Natural killer cell (primary cell): Measurements from ENCODE around the gene AGTR1. TPM values are rescaled to one million over a fixed set of nuclear protein-coding genes. Genes with fewer than 3 reads are reported as not detected.

Experiments used
- ATAC-seq, 3 donors: fragments of 150-1000 bp in 2 of 3; fragments of 200-7000 bp in 1 of 3; cut with Tn5 transposase; 1 replicate in 1 of 3; 2 replicates in 2 of 3; pipeline ENCODE4 v1.10.0; 2021; ENCODE audit warnings: mild to moderate bottlenecking in 2 of 3, moderate library complexity in 2 of 3
- DNase-seq, 2 donors: peaks; one replicate each; pipeline versions ENCODE4 v3.0.0 to v3.0.0-alpha.2; 2013 to 2021; ENCODE audit warnings: mixed read lengths in 1 of 2
- H3K27ac ChIP-seq: one replicate; pipeline ENCODE4 v1.5.1; 2013; ENCODE audit warnings: mild to moderate bottlenecking, low read length
- H3K27me3 ChIP-seq: one replicate; pipeline ENCODE4 v1.6.1; 2013; ENCODE audit warnings: low read length; ENCODE audit not compliant: control insufficient read depth, insufficient read depth
- H3K36me3 ChIP-seq: one replicate; pipeline ENCODE4 v1.6.1; 2013; ENCODE audit warnings: low read length; ENCODE audit not compliant: control insufficient read depth, insufficient read depth
- H3K4me1 ChIP-seq: one replicate; pipeline ENCODE4 v1.6.1; 2013; ENCODE audit warnings: low read length; ENCODE audit not compliant: control insufficient read depth, insufficient read depth
- H3K4me3 ChIP-seq: one replicate; pipeline ENCODE4 v1.5.1; 2013; ENCODE audit warnings: low read length
- H3K9me3 ChIP-seq: one replicate; pipeline ENCODE4 v1.6.1; 2013; ENCODE audit warnings: low read length; ENCODE audit not compliant: control insufficient read depth, insufficient read depth
- H3K27ac Mint-ChIP-seq, 2 donors: one replicate each; pipeline ENCODE4 v1.8.0; 2022; ENCODE audit warnings: mild to moderate bottlenecking in 2 of 2, mixed read lengths in 2 of 2, moderate library complexity in 1 of 2
- H3K27me3 Mint-ChIP-seq, 2 donors: one replicate each; pipeline ENCODE4 v1.8.0; 2022; ENCODE audit warnings: low read depth in 2 of 2, mixed read lengths in 2 of 2
- H3K36me3 Mint-ChIP-seq: one replicate; pipeline ENCODE4 v1.8.0; 2022; ENCODE audit warnings: mixed read lengths
- H3K4me1 Mint-ChIP-seq, 2 donors: one replicate each; pipeline ENCODE4 v1.8.0; 2022; ENCODE audit warnings: mixed read lengths in 2 of 2
- H3K4me3 Mint-ChIP-seq: one replicate; pipeline ENCODE4 v1.8.0; 2022; ENCODE audit warnings: mild to moderate bottlenecking, moderate library complexity, mixed read lengths
- H3K9me3 Mint-ChIP-seq, 2 donors: one replicate each; pipeline ENCODE4 v1.8.0; 2022; ENCODE audit warnings: mixed read lengths in 2 of 2
- WGBS: methylation state at CpG from one replicate; pipeline ENCODE4 v1.1.7; 2013; ENCODE audit warnings: missing lambda C conversion rate; ENCODE audit not compliant: insufficient coverage; 5-methylcytosine and 5-hydroxymethylcytosine counted together
- intact Hi-C: fragments of 100-400 bp; cut with micrococcal nuclease; formaldehyde crosslinking; loops from one replicate; pipeline ENCODE4 v1.14.2; 2022
- total RNA-seq, 4 donors: library from RNA; stranded (reverse); fragments of 120-200 nt in 1 of 4; gene quantifications; one replicate each; pipeline versions ENCODE4 v1.2.3 to v1.2.4, GENCODE V29; 2013 to 2022
- TF ChIP-seq, protein P1 (sequence below): fragments of 200-600 bp; IDR thresholded peaks from one replicate; pipeline ENCODE4 v1.8.0; 2022; ENCODE audit warnings: antibody characterized with exemption

Gene AGTR1
- total RNA-seq, 3 donors from 2014 or later (not counting 1 experiment from before 2014, with no cell fraction given): not detected

DNA sequence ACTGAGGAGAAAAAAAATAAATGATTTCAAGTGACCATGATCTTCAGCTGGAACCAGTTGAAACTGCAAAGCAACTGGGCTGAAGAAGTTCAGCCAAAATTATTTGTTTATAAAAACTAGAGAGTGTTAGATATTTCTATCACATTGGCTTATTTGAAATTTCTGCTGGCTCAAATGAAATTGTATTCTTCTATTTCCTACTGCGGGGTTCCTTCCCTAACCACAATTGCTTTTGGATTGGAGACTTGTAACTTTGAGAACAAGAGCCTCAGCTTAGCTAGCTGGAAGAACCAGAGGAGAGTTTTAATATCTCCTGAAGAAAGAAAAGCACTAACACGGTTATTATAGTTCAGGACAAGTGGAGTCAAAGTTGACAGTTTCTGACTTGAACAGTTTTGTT lies 31.1 kb downstream of the AGTR1 start:
- Histone ChIP-seq H3K4me1 (no peaks in the 10 kb centered on the region), H3K27ac (no peak overlapping the region), H3K9me3 (no peaks in the 10 kb centered on the region), H3K27me3 (no peaks in the 10 kb centered on the region), H3K4me3 (no peak overlapping the region), H3K36me3 (no peaks in the 10 kb centered on the region)
- Mint-ChIP-seq H3K4me3 (no peak overlapping the region), H3K9me3 (no peaks in the 10 kb centered on the region), H3K27me3 (no peaks in the 10 kb centered on the region), H3K27ac (no peak overlapping the region), H3K4me1 (peaks cover 5 to 7% of the 10 kb centered on the region in 2 donors), H3K36me3 (no peaks in the 10 kb centered on the region)
- TF ChIP-seq, protein P1, sequence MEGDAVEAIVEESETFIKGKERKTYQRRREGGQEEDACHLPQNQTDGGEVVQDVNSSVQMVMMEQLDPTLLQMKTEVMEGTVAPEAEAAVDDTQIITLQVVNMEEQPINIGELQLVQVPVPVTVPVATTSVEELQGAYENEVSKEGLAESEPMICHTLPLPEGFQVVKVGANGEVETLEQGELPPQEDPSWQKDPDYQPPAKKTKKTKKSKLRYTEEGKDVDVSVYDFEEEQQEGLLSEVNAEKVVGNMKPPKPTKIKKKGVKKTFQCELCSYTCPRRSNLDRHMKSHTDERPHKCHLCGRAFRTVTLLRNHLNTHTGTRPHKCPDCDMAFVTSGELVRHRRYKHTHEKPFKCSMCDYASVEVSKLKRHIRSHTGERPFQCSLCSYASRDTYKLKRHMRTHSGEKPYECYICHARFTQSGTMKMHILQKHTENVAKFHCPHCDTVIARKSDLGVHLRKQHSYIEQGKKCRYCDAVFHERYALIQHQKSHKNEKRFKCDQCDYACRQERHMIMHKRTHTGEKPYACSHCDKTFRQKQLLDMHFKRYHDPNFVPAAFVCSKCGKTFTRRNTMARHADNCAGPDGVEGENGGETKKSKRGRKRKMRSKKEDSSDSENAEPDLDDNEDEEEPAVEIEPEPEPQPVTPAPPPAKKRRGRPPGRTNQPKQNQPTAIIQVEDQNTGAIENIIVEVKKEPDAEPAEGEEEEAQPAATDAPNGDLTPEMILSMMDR: no peak
- intact Hi-C loops: no loop called here
- WGBS: 22% methylated on average over 1 of the region's 2 CpGs
- no peak for DNase-seq
- no peak for ATAC-seq

DNA sequence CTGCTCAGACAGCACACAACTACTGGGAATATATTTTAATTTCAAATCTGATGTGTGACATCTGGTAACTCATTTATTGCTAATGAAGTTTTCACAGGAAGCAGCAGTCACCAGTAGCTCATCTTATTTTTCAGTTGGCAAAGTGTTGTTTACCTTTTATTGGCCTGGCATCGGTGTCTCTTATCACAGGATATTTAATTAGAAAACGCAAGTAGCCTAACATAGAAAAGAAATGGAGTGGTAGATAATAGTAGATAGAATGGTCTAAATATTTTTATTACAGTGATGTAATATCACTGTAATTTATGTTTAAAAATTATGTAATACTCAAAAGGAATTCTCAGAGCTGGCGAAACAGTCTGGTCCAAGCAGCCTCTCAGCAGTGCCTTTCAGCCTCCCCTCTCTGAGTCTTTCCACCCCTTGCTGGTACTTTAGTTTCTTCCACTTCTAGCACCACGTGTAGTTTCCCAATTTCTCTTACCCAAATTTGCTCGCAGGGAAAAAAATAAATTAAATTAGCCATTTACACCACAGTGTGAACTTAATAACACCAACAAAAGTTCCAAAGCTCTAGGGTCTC lies 31.9 kb downstream of the AGTR1 start:
- ATAC-seq (no peak), DNase-seq (no peak)
- Mint-ChIP-seq H3K36me3 (no peaks in the 10 kb centered on the region), H3K27me3 (no peaks in the 10 kb centered on the region), H3K9me3 (no peaks in the 10 kb centered on the region), H3K4me1 (peaks cover 5 to 7% of the 10 kb centered on the region in 2 donors), H3K27ac (no peak overlapping the region), H3K4me3 (no peak overlapping the region)
- Histone ChIP-seq H3K4me1 (no peaks in the 10 kb centered on the region), H3K36me3 (no peaks in the 10 kb centered on the region), H3K27me3 (no peaks in the 10 kb centered on the region), H3K27ac (no peak overlapping the region), H3K4me3 (no peak overlapping the region), H3K9me3 (no peaks in the 10 kb centered on the region)
- WGBS: 61% methylated on average over 5 of the region's 5 CpGs
- intact Hi-C loops: no loop called here
- TF ChIP-seq, protein P1: no peak

DNA sequence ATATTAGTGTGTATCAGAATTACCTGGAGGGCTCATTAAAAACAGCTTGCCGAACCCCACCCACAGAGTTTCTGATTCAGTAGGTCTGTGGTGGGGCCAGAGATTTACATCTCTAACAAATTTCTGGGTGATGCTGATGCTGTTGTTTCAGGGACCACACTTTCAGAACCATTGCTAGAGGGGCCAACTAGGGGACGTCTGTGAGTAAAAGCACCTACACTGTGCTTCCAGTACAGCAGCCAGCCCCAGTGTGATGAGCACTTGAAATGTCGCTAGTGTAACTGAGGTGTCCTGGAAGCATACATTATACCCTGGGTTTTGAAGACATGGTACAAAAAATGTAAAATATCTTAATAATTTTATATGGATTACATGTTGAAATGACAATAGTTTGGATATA lies 33.0 kb downstream of the AGTR1 start:
- DNase-seq (no peak), ATAC-seq (no peak)
- Histone ChIP-seq H3K36me3 (no peaks in the 10 kb centered on the region), H3K4me1 (no peaks in the 10 kb centered on the region), H3K4me3 (no peak overlapping the region), H3K27me3 (no peaks in the 10 kb centered on the region), H3K27ac (no peak overlapping the region), H3K9me3 (no peaks in the 10 kb centered on the region)
- H3K27ac Mint-ChIP-seq: no peak overlapping the region
- no peak overlapping the region for H3K4me3 Mint-ChIP-seq
- intact Hi-C loops: no loop called here
- peaks cover 5 to 7% of the 10 kb centered on the region in 2 donors for H3K4me1 Mint-ChIP-seq
- H3K9me3 Mint-ChIP-seq: no peaks in the 10 kb centered on the region
- no peaks in the 10 kb centered on the region for H3K36me3 Mint-ChIP-seq
- no peaks in the 10 kb centered on the region for H3K27me3 Mint-ChIP-seq
- WGBS: 93% methylated on average over 3 of the region's 3 CpGs
- TF ChIP-seq, protein P1: no peak

DNA sequence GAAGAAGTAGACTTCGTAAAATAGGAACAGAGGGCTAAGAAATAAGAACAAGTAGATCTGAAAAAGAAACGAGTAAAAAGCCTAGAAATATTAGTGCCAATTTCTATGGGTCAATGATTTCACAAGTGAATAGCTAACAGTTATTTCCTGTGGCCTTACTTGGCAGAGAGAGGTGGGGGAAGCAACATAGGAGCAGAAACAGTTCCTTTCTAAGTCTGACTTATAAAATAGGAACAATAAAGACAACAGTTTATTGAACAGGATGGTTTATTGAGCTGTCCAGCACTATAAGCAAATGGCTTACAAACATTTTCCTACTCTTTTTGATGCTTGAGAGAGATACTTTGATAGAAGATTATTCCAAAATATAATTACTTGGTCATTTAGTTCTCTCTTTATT lies 37.9 kb downstream of the AGTR1 start:
- no peaks in the 10 kb centered on the region for H3K9me3 ChIP-seq
- H3K27ac ChIP-seq: no peak overlapping the region
- no peaks in the 10 kb centered on the region for H3K27me3 ChIP-seq
- intact Hi-C loops: no loop called here
- DNase-seq: no peak
- H3K4me3 ChIP-seq: no peak overlapping the region
- no peak overlapping the region for H3K4me3 Mint-ChIP-seq
- no peaks in the 10 kb centered on the region for H3K9me3 Mint-ChIP-seq
- no peaks in the 10 kb centered on the region for H3K36me3 Mint-ChIP-seq
- 45% methylated on average over 2 of the region's 2 CpGs for WGBS
- no peaks in the 10 kb centered on the region for H3K36me3 ChIP-seq
- H3K27ac Mint-ChIP-seq: no peak overlapping the region
- TF ChIP-seq, protein P1: no peak
- H3K27me3 Mint-ChIP-seq: no peaks in the 10 kb centered on the region
- no peaks in the 10 kb centered on the region for H3K4me1 ChIP-seq
- H3K4me1 Mint-ChIP-seq: no peaks in the 10 kb centered on the region
- ATAC-seq: no peak
